Measurements from ENCODE around the gene MRTFA. TPM values are rescaled to one million over a fixed set of nuclear protein-coding genes. Genes with fewer than 3 reads are reported as not detected.

MRTFA gene
- polyA plus RNA-seq, 5 donors, result 15.6 to 29.7 (median 21.0) TPM

Other genes starting within 250 kb of the MRTFA start
- under 1 TPM; 0.16 to 0.42 (median 0.22) TPM for gene MCHR1, start 42.8 kb upstream of the MRTFA start, polyA plus RNA-seq (ENCODE audit: insufficient read depth in 1 of 5, insufficient read length in 5 of 5, low replicate concordance in 1 of 5)
- gene SLC25A17, start 182.6 kb upstream of the MRTFA start, polyA plus RNA-seq (ENCODE audit: insufficient read depth in 1 of 5, insufficient read length in 5 of 5, low replicate concordance in 1 of 5), result 10 to 100 TPM; 31.3 to 40.1 (median 33.0) TPM
- gene ST13, start 219.9 kb upstream of the MRTFA start, polyA plus RNA-seq (ENCODE audit: insufficient read depth in 1 of 5, insufficient read length in 5 of 5, low replicate concordance in 1 of 5), result 100 to 1,000 TPM; 483 to 731 (median 531) TPM
- gene XPNPEP3, start 220.4 kb upstream of the MRTFA start, polyA plus RNA-seq (ENCODE audit: insufficient read depth in 1 of 5, insufficient read length in 5 of 5, low replicate concordance in 1 of 5), result 10 to 100 TPM; 12.3 to 23.2 (median 17.5) TPM
- 1 to 10 TPM in 3 of 5 donors, under 1 TPM in 2; 0.70 to 1.2 (median 1.0) TPM for gene DNAJB7, start 225.4 kb upstream of the MRTFA start, polyA plus RNA-seq (ENCODE audit: insufficient read depth in 1 of 5, insufficient read length in 5 of 5, low replicate concordance in 1 of 5)